DMS153 treated with DMSO at 0.1 percent for 48 hours (cell line): Measurements from ENCODE around the gene ADAMTS7.
"Not testable (repeated sequence)": the region's sequence is repeated elsewhere in the genome, so short reads cannot be mapped to it uniquely, and the experiment has no call there.

Experiments
- DNase-seq: peaks from one replicate; lab custom pipeline; 2025; ENCODE audit not compliant: unreplicated experiment; lab: John Stamatoyannopoulos, UW

ADAMTS7 gene

GRCh38 chr15:78781381-78781780 lies 29.9 kb downstream of the ADAMTS7 start:
- DNase-seq, result not testable (repeated sequence)

DNA sequence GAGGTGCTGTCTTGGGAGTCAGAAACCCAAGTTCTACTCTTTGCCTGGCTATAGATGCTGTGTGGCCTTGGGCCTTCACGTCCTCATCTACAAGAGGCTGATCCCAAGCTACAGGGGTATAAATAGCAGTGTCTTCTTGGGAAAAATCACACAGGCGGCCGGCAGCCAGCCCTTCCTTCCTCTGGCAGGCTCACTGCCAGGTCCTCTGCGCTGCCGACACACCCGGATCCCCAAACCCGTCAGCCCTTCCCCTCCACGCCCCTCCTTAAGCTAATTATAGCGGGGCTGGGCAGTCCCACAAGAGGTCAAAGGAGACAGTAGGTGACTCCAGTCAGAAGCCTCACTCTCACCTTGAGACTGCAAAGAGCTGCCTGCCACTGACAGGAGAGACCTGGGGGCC lies 31.3 kb downstream of the ADAMTS7 start:
- not testable (repeated sequence) for DNase-seq

- not testable (repeated sequence) for DNase-seq
Observed at GRCh38 chr15:78779176-78779785, 32.0 kb downstream of the ADAMTS7 start.

- DNase-seq, result no peak
Observed at GRCh38 chr15:78778422-78778821, 32.8 kb downstream of the ADAMTS7 start.

GRCh38 chr15:78777953-78778345 lies 33.3 kb downstream of the ADAMTS7 start:
- not testable (repeated sequence) for DNase-seq

GRCh38 chr15:78777290-78777952 lies 33.8 kb downstream of the ADAMTS7 start:
- DNase-seq, result not testable (repeated sequence)

DNA sequence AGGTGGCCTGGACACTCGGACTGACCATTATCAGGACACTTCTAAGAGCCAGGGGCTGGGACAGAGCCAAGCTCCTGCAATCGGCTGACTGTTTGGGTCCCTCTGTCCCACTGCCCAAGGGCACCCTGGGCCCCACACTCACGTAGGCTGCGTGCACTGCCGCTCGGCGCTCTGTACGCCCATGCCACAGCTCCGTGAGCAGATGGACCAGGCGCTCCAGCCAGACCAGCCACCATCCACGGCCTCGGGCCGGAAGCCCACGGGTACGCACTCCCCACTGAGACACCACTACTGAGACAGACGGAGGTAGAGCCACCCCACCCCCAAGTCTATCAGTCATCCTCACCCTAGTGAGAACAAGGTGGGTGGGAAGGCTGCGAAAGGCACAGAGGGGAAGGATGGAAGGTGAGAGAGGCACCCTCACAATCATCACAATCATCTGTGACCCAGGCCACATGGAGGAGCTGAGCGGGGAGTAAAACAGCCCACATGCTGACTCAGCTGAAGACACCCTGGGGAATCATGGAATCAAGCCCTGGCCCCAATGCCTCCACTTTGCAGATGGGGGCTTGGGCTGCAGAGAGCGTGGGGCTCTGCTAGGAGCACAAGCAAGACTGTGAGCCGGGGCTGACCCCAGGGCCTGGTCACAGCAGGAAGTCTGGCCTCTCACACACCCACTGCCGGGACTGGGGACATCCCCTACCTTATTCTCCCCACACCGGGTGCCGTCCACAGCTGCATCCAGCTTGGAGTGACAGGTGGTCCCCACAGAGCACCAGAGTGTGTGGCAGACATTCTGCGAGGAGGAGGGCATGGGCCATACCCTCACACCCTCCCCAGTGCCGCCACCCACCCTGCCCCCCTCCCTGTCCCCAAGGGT lies 35.0 kb downstream of the ADAMTS7 start:
- DNase-seq, result not testable (repeated sequence)

- DNase-seq, result no peak
Observed at GRCh38 chr15:78775472-78775871, 35.8 kb downstream of the ADAMTS7 start.

DNA sequence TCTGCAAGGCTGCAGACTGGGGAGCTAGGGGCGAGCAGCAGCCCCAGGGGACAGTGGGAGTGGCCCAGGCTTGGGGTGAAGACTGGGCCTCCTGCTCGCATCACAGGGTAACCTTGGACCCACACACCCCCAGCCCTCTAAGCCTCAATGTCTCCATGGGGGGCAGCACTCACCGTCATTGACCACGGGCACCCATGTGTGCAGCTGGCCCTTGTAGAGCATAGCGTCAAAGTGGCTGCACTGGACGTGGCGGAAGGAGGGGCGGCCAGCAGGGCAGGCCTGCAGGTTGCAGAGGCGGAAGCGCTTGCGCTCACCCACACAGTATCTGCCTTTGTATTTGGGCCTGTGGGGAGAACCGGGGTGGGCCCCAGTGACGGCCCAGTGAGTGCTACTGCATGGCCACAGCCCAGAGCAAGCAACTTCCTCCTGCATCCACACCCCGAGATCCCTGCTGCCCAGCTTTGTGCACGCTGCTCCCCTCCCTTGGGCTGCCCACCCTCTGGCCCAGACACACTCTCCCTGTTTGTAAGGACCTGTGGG lies 36.7 kb downstream of the ADAMTS7 start:
- not testable (repeated sequence) for DNase-seq

GRCh38 chr15:78773765-78774450 lies 37.4 kb downstream of the ADAMTS7 start:
- DNase-seq, result not testable (repeated sequence)

- no peak for DNase-seq
Observed at GRCh38 chr15:78772738-78773137, 38.5 kb downstream of the ADAMTS7 start.

DNA sequence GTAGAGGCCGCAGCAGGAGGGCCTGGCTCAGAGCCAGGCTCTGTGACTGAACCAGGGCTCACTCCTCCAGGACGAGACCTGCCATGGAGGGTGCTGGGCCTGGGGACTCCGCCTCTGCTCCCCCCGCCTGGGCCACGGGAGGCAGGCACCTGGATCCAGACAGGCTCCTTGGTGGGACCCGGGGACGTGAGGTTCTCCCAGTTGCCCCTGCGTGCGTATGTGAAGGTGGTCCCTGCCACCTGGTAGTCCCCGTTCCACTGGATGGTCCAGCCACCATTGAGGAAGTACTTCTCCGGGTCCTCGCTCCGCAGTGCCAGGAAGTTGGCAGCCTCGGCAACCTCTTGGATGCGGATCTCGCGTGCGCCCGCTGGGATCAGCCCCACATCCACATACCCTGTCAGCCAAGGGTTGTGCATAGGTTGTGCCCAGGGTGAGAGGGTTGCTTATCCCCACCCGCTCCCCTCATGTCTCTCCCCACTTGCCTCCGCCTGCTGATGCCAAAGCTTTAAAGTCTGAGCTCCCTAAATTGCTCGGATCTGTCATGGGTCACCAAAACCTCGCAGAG lies 39.7 kb downstream of the ADAMTS7 start:
- not testable (repeated sequence) for DNase-seq

- DNase-seq, result not testable (repeated sequence)
Observed at GRCh38 chr15:78771020-78771419, 40.2 kb downstream of the ADAMTS7 start.

DNA sequence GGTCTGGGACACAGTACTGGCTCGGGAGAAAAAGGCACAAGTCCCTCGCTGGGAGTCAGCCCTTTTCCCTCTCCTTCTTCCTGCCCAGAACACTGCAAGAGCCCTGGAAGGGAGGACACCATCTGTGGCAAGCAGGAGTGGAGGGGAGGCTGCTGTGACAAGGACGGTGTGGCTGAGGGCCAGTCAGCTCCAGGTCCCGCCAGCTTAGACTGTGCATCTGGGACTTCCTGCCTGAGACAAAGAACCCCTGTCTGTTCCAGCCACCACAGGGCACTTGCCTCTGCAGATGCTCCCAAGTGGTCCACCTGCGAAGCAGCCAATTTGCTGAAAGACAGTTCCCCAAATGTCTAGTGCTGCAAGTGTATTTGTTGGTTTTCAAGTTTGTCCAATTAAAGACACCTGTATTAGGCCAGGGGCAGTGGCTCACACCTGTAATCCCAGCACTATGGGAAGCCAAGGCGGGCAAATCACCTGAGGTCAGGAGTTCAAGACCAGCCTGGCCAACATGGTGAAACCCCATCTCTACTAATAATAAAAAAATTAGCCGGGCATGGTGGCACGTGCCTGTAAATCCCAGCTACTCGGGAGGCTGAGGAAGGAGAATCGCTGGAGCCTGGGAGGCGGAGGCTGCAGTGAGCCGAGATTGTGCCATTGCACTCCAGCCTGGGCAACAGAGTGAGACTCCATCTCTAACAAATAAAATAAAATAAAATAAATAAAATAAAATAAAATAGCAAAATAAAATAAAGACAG lies 41.6 kb downstream of the ADAMTS7 start:
- not testable (repeated sequence) for DNase-seq

DNA sequence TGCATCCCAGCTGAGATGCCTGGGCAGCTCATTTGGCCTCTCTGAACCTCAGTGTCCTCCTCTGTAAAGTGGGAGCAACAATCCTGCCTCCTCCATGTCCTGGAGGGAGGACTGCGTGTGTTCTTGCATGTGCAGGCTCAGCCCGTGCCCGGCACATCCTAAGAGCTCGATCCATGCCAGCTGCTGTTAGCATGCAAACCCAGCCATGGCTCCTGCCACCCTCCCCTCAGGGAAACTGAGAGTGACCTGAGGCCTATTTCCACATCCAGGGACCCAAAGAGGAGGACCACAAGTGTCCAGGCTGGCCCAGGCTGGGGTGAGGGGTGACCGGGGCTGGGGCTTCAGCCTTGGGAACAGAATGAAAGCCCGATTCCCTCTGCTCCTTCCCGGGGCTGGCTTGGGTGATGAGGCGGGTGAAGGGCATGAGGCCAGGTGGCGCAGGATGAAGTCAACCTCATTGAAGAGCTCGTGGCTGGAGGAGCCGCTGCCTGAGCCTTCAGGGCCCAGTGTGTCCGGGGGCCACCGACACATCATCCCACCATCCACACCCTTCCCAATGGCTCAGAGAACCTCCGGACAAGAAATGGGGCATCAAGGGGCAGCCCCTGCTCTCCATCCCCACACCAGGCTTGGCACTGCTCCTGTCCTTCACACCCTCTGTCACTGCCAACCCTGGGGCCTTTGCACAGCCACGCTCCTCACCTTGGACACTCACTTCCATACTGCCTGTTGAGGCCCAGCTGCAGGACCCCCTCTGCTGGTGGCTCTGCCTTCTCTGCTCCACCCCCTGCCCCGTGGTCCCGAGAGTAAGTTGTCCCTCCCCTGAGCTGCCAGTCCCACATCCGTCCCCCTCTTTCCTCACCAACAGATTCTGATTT lies 42.5 kb downstream of the ADAMTS7 start:
- DNase-seq, result no peak

DNA sequence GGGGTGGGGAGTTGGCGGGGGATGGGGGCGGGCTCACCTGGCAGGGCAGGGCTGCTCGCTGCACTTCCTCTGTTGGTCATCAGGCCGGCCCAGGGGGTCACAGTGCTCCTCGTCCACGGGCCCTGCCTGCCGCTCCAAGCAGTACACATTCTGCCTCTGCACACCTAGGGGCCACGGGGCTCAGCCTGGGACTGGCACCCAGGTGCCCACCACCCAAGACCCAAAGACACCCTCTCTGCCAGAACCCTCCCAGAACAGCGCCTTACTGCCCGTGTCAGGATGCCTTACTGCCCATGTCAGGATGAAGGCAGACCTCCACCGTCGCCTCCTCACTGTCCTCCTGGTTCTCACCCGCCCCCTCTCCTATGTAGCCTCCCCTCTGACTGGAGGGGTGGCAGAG lies 43.2 kb downstream of the ADAMTS7 start:
- DNase-seq, result no peak

GRCh38 chr15:78767331-78767951 lies 43.8 kb downstream of the ADAMTS7 start:
- DNase-seq, result no peak

- DNase-seq, result not testable (repeated sequence)
Observed at GRCh38 chr15:78766641-78767071, 44.6 kb downstream of the ADAMTS7 start.
